Measurements from ENCODE around the gene NDRG4. TPM values are rescaled to one million over a fixed set of nuclear protein-coding genes. Genes with fewer than 3 reads are reported as not detected.
A peak's percentile ranks its signal among the peaks of the same experiment; 100 is the strongest.

NDRG4 gene
- total and polyA plus RNA-seq, 2 of the 13 experiments (the other 11 are each of a cell fraction or from before 2014, with no cell fraction given): 1.7 to 2.7 TPM

- ATAC-seq (peak; percentile 86), FAIRE-seq (peak; percentile 76), DNase-seq (ENCODE audit: low spot score) (peak; percentile 83)
- ChIA-PET CTCF (ENCODE audit: low intra/inter-chr PET ratio, low total read pairs) (no interaction called here), POLR2A (interaction anchor here (0.7 to 1.8 kb wide), 5 partner anchors 10 to 169 kb away, joined by 3 to 4 read pairs (median 3); partner anchors contain the start of gene SLC38A7)
- H3K9ac ChIP-seq (ENCODE audit: insufficient read depth, low read depth, low read length): peak within 1 kb of the TSS; percentile 76
- H3K9me3 ChIP-seq (ENCODE audit: low read length): no peaks in the 10 kb centered on the region
- in situ Hi-C loops (cut with HindIII; ENCODE audit: extremely low pct_ligation_motif_present, low pct_unique_long_range_greater_than_20kb) (loop anchor here (10.0 kb wide), 1 partner anchor 120 kb away; no protein-coding TSS in a partner anchor), intact Hi-C loops (cut with micrococcal nuclease; ENCODE audit: unreplicated experiment) (loop anchor here (10.0 kb wide), 1 partner anchor 50 kb away; no protein-coding TSS in a partner anchor)
- peaks cover 12% of the 10 kb centered on the region for H4K20me1 ChIP-seq (ENCODE audit: insufficient read depth, low read length)
- BruUV-seq (replicated peaks): no TSS peak
- H2AFZ ChIP-seq (ENCODE audit: low read length): peak within 1 kb of the TSS; percentile 80
- H3K4me3 ChIP-seq (replicated peaks in 1 of 3; ENCODE audit: insufficient read depth in 1 of 3, low read depth in 2 of 3, low read length in 3 of 3): peak within 1 kb of the TSS; percentile 58 to 91 (median 80)
- H3K27me3 ChIP-seq (ENCODE audit: control insufficient read depth in 1 of 2, insufficient read depth in 2 of 2, low read length in 2 of 2): no peaks in the 10 kb centered on the region
- peak within 1 kb of the TSS; percentile 86 for H3K4me2 ChIP-seq (ENCODE audit: low read depth, low read length)
- peaks cover 13 to 35% of the 10 kb centered on the region in 2 experiments for H3K36me3 ChIP-seq (replicated peaks in 1 of 2; ENCODE audit: control insufficient read depth in 1 of 2, insufficient read depth in 2 of 2, low read length in 2 of 2)
- WGBS (ENCODE audit: low lambda C conversion rate): 1% methylated on average over 16 of the region's 80 CpGs
- H3K4me1 ChIP-seq (ENCODE audit: insufficient read depth, low read length): peaks cover 32% of the 10 kb centered on the region
- H3K79me2 ChIP-seq (ENCODE audit: insufficient read depth, low read length): peaks cover 5% of the 10 kb centered on the region
- H3K27ac ChIP-seq (ENCODE audit: extremely low read length, insufficient read depth, low read length): peak within 1 kb of the TSS; percentile 76
- no peak; the same call in 1 of the 2 replicates for TF ChIP-seq GTF2F1 (IDR thresholded peaks at IDR 0.05; ENCODE audit: low read length)
- TF ChIP-seq HHEX (CRISPR knock-in tag; IDR thresholded peaks at IDR 0.05): no peak
- TF ChIP-seq MYC (CRISPR knock-in tag; IDR thresholded peaks at IDR 0.05; ENCODE audit: borderline replicate concordance): peak; percentile 99
- TF ChIP-seq ZNF878 (CRISPR knock-in tag; IDR thresholded peaks at IDR 0.05): peak; percentile 97
- TF ChIP-seq MBNL3 (CRISPR knock-in tag; conservative IDR thresholded peaks at IDR 0.05): no peak
- TF ChIP-seq ZHX2 (IDR thresholded peaks at IDR 0.05; ENCODE audit: low read depth): peak; percentile 66
- peak; percentile 97 for TF ChIP-seq ZHX2 (CRISPR knock-in tag; IDR thresholded peaks at IDR 0.05; ENCODE audit: borderline replicate concordance)
- peak; percentile 90; the same call in 1 of the 2 replicates for TF ChIP-seq PAWR (CRISPR knock-in tag; IDR thresholded peaks at IDR 0.05; ENCODE audit: borderline replicate concordance)
- no peak for TF ChIP-seq SSRP1 (CRISPR knock-in tag; IDR thresholded peaks at IDR 0.05)
- TF ChIP-seq PHF20 (CRISPR knock-in tag; IDR thresholded peaks at IDR 0.05): peak; percentile 89
- no peak for TF ChIP-seq TRIM22 (IDR thresholded peaks at IDR 0.05)
- peak; percentile 92; the same call in 1 of the 2 replicates for TF ChIP-seq ZFP37 (CRISPR knock-in tag; IDR thresholded peaks at IDR 0.05; ENCODE audit: borderline replicate concordance)
- no peak; the same call in 1 of the 2 replicates for TF ChIP-seq ZNF180 (CRISPR knock-in tag; IDR thresholded peaks at IDR 0.05; ENCODE audit: borderline replicate concordance, low read depth)
- TF ChIP-seq ZBTB44 (CRISPR knock-in tag; IDR thresholded peaks at IDR 0.05): no peak
- TF ChIP-seq KLF9 (CRISPR knock-in tag; IDR thresholded peaks at IDR 0.05; ENCODE audit: low read depth): no peak
- TF ChIP-seq RORA (CRISPR knock-in tag; IDR thresholded peaks at IDR 0.05): no peak
Observed at GRCh38 chr16:58515125-58515870, 15.4 kb downstream of the NDRG4 start, which contains the start of gene SETD6. TSS of gene SETD6 (plus strand) at chr16:58515517. CDS start at chr16:58515538, 21 bp downstream.
